Left renal cortex interstitium (tissue), 4 donors: Measurements from ENCODE around the gene CACNG5. TPM values are rescaled to one million over a fixed set of nuclear protein-coding genes. Genes with fewer than 3 reads are reported as not detected.
A peak's percentile ranks its signal among the peaks of the same experiment; 100 is the strongest.

Source experiments
- DNase-seq, 4 donors: peaks; one replicate each; pipeline ENCODE4 v3.0.0-alpha.2; 2013; ENCODE audit warnings: low read depth in 4 of 4, low spot score in 2 of 4, missing footprints in 1 of 4
- polyA plus RNA-seq, 4 donors: library from polyadenylated mRNA; unstranded; fragments of 120-200 nt; gene quantifications; one replicate each; pipeline ENCODE4 v1.2.1, GENCODE V29; 2013; ENCODE audit not compliant: insufficient read length in 4 of 4

Gene CACNG5
- polyA plus RNA-seq, 4 donors = 1.8 to 5.3 (median 2.9) TPM

DNA sequence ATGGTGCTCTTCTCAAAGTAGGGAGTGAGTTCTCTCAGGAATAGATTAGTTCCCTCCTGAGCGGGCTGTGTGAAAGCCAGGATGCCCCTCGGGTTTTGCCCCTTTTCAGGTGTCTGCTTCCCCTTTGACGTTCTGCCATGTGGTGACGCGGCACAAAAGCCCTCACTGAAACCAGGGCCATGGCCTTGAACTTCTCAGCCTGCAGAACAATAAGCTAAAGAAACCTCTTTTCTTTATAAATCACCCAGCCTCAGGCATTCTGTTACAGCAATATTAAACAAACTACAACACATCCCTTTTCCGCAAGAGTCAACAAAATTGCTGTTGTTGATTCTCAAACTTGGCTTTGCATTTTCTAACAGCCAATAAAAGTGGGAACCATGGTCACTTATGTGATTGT lies 15.5 kb upstream of the CACNG5 start:
- DNase-seq = no peak

GRCh38 chr17:66822009-66822408 lies 12.9 kb upstream of the CACNG5 start:
- DNase-seq = no peak

GRCh38 chr17:66826856-66827255 lies 8.1 kb upstream of the CACNG5 start:
- no peak for DNase-seq

DNA sequence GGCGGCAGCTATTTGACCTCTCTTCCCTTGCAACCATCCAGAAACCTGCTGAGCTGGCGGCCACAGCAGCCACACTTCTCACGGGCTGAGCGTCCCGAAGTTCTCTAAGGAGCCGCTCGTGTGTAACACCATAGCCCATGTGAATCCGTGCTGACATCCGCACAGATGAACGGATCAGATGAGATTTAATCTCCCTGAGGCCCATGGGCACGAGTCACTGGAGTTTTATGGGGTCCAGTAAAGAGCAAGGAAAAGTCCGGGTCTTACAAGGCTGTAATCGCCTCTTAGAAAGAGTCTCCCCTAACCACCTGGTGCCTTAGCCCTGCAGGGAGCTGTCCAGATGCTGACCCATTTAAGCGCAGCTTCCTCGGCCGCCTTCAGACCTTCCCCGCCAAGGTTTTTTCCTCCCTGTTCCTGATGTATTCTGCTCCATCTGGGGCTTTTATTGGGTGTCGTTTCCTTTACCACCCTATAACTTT lies 5.5 kb upstream of the CACNG5 start:
- DNase-seq = peak; percentile 70 to 81 (median 76)

DNA sequence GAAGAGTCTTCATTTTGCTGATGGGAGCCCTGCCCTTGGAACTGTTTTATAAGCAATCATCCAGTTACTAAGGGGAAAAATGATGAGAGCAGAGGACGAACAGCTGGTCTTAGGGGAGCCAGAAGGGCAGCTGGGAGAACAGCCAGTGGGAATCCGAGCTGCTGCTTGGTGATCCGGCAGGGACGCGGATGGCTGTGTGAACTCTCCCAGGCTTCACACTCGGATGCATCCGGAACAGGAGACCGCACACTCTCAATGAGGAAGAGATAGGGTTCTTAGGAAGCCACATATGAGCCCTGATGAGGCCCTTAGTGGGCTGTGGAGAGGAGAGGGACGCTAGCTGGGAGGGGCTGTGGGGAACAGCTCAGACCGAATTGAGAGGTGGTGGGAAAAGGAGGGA lies 5.0 kb upstream of the CACNG5 start:
- no peak for DNase-seq

GRCh38 chr17:66830451-66830850 lies 4.5 kb upstream of the CACNG5 start:
- DNase-seq = no peak

DNA sequence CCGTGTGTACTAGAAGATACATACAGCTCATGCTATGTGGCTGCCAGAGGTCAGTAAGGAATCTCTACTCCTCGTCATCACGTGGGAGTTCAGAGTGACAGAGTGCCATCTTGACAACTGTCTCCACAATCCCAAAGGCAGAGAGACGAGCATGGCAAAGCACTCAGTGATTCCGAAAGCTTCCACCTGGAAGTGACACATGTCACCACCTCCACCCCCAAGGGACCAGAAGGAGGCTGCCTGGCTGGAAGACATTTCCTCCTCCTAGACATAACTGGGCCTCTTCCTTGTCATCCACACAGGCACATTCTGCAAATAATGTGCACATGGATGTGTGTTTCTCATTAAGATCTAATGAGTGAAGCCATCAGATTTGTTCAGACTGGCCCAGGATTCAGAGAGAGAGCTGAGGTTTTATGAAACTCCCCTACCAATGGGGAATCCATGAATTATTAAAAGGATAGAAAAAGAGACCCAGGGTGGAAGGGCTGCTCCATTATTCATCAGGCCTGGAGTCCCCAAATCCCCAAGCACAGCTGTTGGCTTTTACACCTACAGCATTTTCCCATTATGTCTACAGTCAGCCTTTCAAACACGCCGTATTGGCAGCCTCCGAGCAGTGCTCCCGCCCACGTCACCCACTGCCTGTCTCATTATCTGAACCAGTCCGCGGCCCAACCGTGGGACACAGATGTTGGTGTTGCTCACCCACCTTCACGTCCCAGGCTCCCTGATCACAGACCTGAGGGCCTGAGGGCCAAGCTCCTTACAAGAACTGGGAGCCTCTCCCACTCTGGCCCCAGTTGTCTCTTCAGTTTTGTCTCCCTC lies 3.3 kb upstream of the CACNG5 start:
- no peak for DNase-seq

- no peak for DNase-seq
These were observed 1.7 kb upstream of the CACNG5 start for GRCh38 chr17:66833201-66833600.

- no peak for DNase-seq
These were observed 445 bp upstream of the CACNG5 start for GRCh38 chr17:66834426-66834918.

DNA sequence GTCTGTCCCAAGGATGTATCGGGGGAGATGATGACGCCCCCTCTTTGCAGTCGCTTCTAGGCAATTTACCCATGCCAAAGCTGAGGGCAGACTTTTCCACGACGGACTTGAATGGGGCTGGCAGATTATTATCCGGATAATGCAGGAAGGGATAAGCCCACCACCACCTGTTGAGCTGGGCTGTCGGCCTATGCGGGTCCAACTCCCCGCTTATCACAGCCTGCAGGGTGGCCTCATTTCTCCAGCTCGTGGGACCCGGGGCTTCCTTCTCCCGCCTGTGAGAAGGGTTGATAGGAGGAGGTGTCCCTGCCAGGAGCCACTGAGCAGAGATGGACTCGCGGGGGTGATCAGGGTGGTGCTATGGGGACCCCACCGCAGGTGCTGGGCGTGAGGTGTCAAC lies 559 bp downstream of the CACNG5 start:
- no peak for DNase-seq

DNA sequence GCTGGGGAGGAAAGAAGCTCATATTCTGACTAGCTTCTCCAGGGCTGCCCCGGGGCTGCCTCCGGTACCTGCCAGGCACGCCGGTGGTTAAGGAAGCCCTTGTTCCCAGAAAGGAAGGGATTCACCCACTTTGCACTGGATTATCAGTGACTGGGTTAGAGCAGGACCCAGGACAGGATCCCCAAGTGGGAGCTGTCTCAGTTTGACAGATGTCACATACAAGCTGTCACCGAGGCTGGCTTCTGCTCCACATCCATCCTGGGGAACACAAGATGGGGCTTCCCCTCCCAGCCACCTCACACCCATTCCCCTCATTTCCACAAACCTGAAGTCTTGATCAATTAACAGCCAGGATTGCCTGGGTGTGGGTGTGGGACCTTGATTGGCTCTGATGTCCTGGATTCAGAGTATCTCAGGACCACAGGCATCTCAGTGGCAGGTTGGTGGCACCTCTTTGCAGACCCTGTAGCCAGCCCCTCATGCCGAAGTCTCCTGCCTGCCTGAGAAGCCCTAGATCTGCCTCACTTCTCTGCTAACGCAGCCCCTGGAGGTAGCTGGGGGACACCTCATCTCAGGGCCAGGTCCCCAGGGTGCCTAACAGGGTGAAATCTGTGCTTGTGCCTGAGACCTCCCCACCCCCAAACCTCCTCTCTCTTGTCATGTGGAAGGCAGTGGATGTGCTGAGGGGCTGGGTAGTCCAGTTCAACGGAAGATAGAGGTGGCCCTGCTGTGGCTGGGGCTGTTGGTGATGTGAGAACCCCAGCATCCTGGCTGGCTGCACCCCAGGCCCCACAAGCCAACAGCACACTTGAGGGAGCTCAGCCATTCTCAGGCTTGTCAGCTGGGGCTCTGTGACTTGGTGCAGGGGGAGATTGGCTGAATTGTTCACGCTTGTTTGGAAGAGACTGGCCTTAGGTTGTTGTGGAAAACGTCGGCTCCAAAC lies 1.4 kb downstream of the CACNG5 start:
- DNase-seq = no peak

DNA sequence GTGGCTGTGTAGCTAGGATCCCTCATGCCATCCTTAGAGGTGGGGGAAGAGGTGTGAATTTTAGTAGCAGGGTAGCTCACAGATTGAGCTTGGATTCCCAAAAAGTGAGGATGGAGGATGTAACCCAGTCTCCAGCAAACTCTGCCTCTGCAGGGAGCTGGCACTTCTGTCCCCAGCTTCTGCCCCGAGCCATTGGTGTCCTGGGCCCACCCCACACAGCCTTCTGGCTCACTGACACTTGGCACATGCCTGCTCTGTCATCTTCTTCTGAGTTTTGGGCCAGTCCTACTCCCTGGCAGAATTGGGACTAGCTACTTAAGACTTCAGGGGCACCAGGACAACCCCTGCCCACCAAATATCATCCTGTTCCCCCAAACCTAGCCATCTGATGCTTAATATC lies 2.3 kb downstream of the CACNG5 start:
- DNase-seq = no peak

- no peak for DNase-seq
These were observed 3.2 kb downstream of the CACNG5 start for GRCh38 chr17:66837885-66838665.

- no peak for DNase-seq
These were observed 4.7 kb downstream of the CACNG5 start for GRCh38 chr17:66839616-66840015.

GRCh38 chr17:66840061-66840460 lies 5.1 kb downstream of the CACNG5 start:
- DNase-seq = no peak

GRCh38 chr17:66841328-66841727 lies 6.4 kb downstream of the CACNG5 start:
- no peak for DNase-seq

GRCh38 chr17:66841744-66842143 lies 6.8 kb downstream of the CACNG5 start:
- no peak for DNase-seq

GRCh38 chr17:66842505-66842904 lies 7.6 kb downstream of the CACNG5 start:
- no peak for DNase-seq

DNA sequence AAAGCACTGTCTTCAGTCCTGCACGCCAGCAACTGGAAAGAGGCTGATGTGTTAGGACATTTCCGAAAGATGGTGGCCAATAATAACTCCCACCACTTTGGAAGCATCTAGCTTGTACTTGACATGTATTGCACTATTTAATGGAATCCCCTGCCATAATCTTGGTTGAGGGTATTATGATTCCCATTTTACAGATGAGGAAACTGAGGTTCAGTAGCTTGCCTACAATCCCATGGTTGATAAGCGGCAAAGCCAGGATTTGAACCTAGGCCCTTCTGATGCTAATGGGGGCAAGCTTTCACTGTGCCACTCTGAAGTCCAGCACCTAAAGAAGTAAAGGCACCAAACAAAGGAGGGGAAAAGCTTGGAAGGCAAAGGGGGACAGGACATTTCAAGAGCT lies 8.0 kb downstream of the CACNG5 start:
- no peak for DNase-seq

DNA sequence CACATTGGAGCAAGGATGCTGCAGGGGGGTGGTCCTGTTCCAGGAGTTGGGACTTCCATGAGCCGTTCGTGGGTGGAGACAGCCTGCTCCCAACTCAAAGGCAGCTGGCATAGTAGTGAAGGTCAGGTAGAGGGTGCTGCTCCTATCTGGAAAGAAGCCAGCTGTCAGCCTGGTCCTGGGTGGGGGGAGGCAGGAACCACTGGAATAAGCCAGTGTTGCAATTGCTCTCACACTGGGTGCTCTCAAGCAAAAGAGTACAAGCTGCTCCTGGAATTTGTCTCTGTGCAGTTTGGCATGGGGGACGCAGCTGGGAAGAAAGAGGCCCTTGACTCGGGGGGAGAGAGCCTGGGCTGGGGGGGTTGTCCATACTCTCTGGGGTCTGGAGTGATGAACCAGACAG lies 8.7 kb downstream of the CACNG5 start:
- DNase-seq = no peak

DNA sequence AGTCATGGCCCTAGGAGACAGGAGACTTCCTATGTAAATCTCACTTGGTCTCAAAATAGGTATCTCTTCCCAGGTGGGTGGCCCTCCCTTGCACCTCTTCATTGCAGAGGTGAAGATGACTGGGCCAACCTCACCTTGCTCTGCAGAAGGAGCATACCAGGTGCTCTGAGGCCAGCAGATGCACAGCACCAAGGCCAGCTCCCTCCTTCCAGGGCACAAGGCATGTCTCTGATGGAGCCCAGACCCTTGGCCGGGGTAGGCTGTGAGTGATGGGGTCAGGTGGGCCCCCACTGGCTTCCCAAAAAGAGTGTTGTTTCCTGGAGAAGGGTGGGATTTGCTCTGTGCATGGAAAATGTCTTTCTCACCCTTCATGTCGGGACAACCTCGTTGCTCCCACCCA lies 12.8 kb downstream of the CACNG5 start:
- DNase-seq = no peak
